ENCODE measurements around the gene PLCL2.

PLCL2 gene

DNA sequence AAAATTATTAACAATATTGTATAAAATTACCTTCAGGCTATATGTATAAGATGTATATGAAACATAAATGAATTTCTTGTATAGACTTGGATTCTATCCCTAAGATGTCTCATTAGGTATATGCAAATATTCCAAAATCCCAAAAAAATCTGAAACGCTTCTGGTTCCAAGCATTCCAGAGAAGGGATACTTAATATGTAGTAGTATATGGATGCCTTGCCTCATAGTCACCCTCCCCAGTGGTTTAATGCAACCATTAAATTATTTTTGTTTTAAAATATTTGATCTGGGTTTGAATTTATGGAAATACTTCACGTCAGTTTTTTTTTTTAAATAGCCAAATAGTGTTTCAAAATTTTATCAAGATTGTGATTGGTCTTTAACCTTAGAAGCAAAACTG lies 27.2 kb downstream of the PLCL2 start:
- Histone ChIP-seq H4K20me1 (ENCODE audit: insufficient read depth) (no peaks in the 10 kb centered on the region), H3K27me3 (ENCODE audit: insufficient read depth, low read depth) (no peaks in the 10 kb centered on the region), H3K79me2 (ENCODE audit: insufficient read depth, low read depth) (peaks cover 83% of the 10 kb centered on the region), H3K9ac (no peak overlapping the region), H3K4me3 (IDR thresholded peaks at IDR 0.05; ENCODE audit: insufficient read depth, low read depth, low read length) (no peak overlapping the region), H2AFZ (ENCODE audit: low read depth) (no peak overlapping the region), H3K36me3 (ENCODE audit: insufficient read depth) (no peaks in the 10 kb centered on the region), H3K4me2 (peak overlapping the region; percentile 77), H3K4me1 (ENCODE audit: low read depth, poor library complexity, severe bottlenecking) (peaks cover 100% of the 10 kb centered on the region), H3K27ac (peak overlapping the region; percentile 67)
- TF ChIP-seq, protein P1, sequence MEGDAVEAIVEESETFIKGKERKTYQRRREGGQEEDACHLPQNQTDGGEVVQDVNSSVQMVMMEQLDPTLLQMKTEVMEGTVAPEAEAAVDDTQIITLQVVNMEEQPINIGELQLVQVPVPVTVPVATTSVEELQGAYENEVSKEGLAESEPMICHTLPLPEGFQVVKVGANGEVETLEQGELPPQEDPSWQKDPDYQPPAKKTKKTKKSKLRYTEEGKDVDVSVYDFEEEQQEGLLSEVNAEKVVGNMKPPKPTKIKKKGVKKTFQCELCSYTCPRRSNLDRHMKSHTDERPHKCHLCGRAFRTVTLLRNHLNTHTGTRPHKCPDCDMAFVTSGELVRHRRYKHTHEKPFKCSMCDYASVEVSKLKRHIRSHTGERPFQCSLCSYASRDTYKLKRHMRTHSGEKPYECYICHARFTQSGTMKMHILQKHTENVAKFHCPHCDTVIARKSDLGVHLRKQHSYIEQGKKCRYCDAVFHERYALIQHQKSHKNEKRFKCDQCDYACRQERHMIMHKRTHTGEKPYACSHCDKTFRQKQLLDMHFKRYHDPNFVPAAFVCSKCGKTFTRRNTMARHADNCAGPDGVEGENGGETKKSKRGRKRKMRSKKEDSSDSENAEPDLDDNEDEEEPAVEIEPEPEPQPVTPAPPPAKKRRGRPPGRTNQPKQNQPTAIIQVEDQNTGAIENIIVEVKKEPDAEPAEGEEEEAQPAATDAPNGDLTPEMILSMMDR (conservative IDR thresholded peaks at IDR 0.05; ENCODE audit: low read depth, low read length) = no peak

DNA sequence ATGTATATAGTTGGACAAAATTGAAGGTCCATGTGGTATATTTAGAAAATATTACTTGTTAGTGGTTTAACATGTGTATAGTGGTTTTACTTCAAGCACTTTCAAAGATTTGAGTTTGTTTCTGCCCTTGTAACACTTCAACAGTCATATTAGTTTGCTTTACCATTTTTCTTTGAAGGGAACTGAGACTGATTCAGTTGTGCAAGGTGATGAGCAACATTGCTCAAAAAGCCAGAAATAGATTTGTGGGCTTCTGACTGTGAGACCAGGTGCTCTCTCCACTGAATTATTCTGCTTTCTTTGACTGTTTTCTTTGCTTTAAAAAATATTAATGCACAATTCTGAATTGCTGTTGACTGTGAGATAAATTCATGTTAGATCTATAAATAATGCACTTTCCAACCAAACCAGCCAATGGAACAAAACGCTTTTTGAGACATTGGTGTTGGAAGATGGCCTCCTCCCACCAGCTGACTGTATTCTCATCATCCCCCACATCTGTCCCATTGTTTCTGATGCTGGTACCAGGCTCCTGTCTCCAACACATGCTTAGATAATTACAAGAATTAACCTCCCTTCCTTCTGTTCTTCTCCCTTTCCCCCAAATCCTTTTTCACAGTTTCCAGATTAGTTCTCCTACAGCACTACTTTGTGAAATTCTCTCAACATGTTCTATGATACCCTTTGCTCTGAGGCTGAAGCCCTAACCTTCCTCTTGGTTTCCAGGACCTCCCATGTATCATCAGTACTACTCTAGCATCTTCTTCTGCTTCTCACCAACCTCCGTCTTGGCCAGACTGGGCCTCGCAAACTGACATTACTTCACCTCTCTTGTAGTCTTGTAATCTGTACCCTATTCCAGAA lies 27.9 kb downstream of the PLCL2 start:
- Histone ChIP-seq H2AFZ (ENCODE audit: low read depth) (no peak overlapping the region), H3K4me3 (IDR thresholded peaks at IDR 0.05; ENCODE audit: insufficient read depth, low read depth, low read length) (no peak overlapping the region), H3K27me3 (ENCODE audit: insufficient read depth, low read depth) (no peaks in the 10 kb centered on the region), H4K20me1 (ENCODE audit: insufficient read depth) (no peaks in the 10 kb centered on the region), H3K4me2 (peak overlapping the region; percentile 77), H3K4me1 (ENCODE audit: low read depth, poor library complexity, severe bottlenecking) (peaks cover 100% of the 10 kb centered on the region), H3K9ac (no peak overlapping the region), H3K79me2 (ENCODE audit: insufficient read depth, low read depth) (peaks cover 76% of the 10 kb centered on the region), H3K36me3 (ENCODE audit: insufficient read depth) (no peaks in the 10 kb centered on the region), H3K27ac (peak overlapping the region; percentile 67)
- TF ChIP-seq, protein P1 (conservative IDR thresholded peaks at IDR 0.05; ENCODE audit: low read depth, low read length) = no peak

DNA sequence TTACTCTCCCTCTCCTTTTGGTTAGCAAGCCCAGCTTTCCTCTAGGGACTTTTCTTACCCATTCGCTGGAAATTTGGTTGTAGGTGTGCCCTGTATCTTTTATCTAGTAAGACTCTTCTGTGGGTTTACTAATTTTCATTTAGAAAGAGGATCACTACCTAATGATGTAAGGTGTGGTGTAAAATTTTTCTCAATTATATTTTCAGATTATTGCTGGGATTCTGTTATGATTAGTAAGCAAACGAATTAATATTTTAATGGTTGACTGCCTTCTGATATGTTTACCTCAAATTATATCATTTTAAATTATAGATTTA lies 28.5 kb downstream of the PLCL2 start:
- Histone ChIP-seq H3K4me2 (peak overlapping the region; percentile 77), H4K20me1 (ENCODE audit: insufficient read depth) (no peaks in the 10 kb centered on the region), H2AFZ (ENCODE audit: low read depth) (no peak overlapping the region), H3K36me3 (ENCODE audit: insufficient read depth) (no peaks in the 10 kb centered on the region), H3K27me3 (ENCODE audit: insufficient read depth, low read depth) (no peaks in the 10 kb centered on the region), H3K27ac (peak overlapping the region; percentile 67), H3K9ac (no peak overlapping the region), H3K79me2 (ENCODE audit: insufficient read depth, low read depth) (peaks cover 74% of the 10 kb centered on the region), H3K4me3 (IDR thresholded peaks at IDR 0.05; ENCODE audit: insufficient read depth, low read depth, low read length) (no peak overlapping the region), H3K4me1 (ENCODE audit: low read depth, poor library complexity, severe bottlenecking) (peaks cover 100% of the 10 kb centered on the region)
- TF ChIP-seq, protein P1 (conservative IDR thresholded peaks at IDR 0.05; ENCODE audit: low read depth, low read length) = no peak

DNA sequence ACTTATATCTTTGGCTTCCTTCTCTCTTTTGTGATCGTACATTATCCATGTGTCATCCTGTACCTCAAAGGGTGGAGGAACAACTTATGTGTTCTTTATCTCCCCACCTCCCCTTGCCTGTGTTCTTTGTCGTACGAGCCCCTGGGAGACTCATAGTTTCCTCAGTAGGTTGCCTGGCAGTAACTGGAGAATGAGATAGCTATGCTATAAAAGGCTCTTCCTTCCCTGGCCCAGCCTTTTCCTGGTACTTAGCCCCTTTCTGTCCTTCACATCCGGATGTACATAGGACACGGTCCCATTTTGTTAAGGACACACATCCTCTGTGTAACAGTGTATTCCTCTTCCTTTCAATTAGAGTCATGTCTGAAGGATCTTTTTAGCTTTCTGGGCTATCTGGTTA lies 32.1 kb downstream of the PLCL2 start:
- no peaks in the 10 kb centered on the region for H3K27me3 ChIP-seq (ENCODE audit: insufficient read depth, low read depth)

More for the DNA sequence above, 32.1 kb downstream of the PLCL2 start:
- H3K27ac ChIP-seq = no peak overlapping the region
- no peak overlapping the region for H2AFZ ChIP-seq (ENCODE audit: low read depth)
- H3K36me3 ChIP-seq (ENCODE audit: insufficient read depth) = no peaks in the 10 kb centered on the region
- H3K4me3 ChIP-seq (IDR thresholded peaks at IDR 0.05; ENCODE audit: insufficient read depth, low read depth, low read length) = no peak overlapping the region
- H3K79me2 ChIP-seq (ENCODE audit: insufficient read depth, low read depth) = peaks cover 70% of the 10 kb centered on the region
- TF ChIP-seq, protein P1 (conservative IDR thresholded peaks at IDR 0.05; ENCODE audit: low read depth, low read length) = no peak
- H3K4me2 ChIP-seq = no peak overlapping the region
- H3K9ac ChIP-seq = no peak overlapping the region
- H3K4me1 ChIP-seq (ENCODE audit: low read depth, poor library complexity, severe bottlenecking) = peaks cover 84% of the 10 kb centered on the region
- H4K20me1 ChIP-seq (ENCODE audit: insufficient read depth) = no peaks in the 10 kb centered on the region
